Measurements from ENCODE around the gene CMSS1.

The CMSS1 gene

GRCh38 chr3:99915906-99916432 is 98.3 kb downstream of the CMSS1 start:
- peaks cover 16% of the 10 kb centered on the region for H3K4me1 Mint-ChIP-seq
- no peak overlapping the region for H3K27ac Mint-ChIP-seq
- no peaks in the 10 kb centered on the region for H3K9me3 Mint-ChIP-seq
- H3K36me3 Mint-ChIP-seq, result peaks cover 17% of the 10 kb centered on the region
- H3K4me3 Mint-ChIP-seq, result no peak overlapping the region
- H3K27me3 Mint-ChIP-seq, result no peaks in the 10 kb centered on the region

- no peaks in the 10 kb centered on the region for H3K27me3 Mint-ChIP-seq
- no peak overlapping the region for H3K4me3 Mint-ChIP-seq
- peaks cover 15% of the 10 kb centered on the region for H3K4me1 Mint-ChIP-seq
- H3K36me3 Mint-ChIP-seq, result peaks cover 26% of the 10 kb centered on the region
- no peaks in the 10 kb centered on the region for H3K9me3 Mint-ChIP-seq
- H3K27ac Mint-ChIP-seq, result no peak overlapping the region
Measured at GRCh38 chr3:99918715-99919114, 101.1 kb downstream of the CMSS1 start.

GRCh38 chr3:99919694-99920093 is 102.0 kb downstream of the CMSS1 start:
- no peaks in the 10 kb centered on the region for H3K9me3 Mint-ChIP-seq
- H3K4me3 Mint-ChIP-seq, result no peak overlapping the region
- no peak overlapping the region for H3K27ac Mint-ChIP-seq
- H3K27me3 Mint-ChIP-seq, result no peaks in the 10 kb centered on the region
- H3K4me1 Mint-ChIP-seq, result peaks cover 13% of the 10 kb centered on the region
- peaks cover 29% of the 10 kb centered on the region for H3K36me3 Mint-ChIP-seq

- no peaks in the 10 kb centered on the region for H3K9me3 Mint-ChIP-seq
- peaks cover 11% of the 10 kb centered on the region for H3K4me1 Mint-ChIP-seq
- no peak overlapping the region for H3K27ac Mint-ChIP-seq
- H3K4me3 Mint-ChIP-seq, result no peak overlapping the region
- H3K36me3 Mint-ChIP-seq, result peaks cover 26% of the 10 kb centered on the region
- H3K27me3 Mint-ChIP-seq, result no peaks in the 10 kb centered on the region
Measured at GRCh38 chr3:99920481-99921376, 103.1 kb downstream of the CMSS1 start.

- H3K36me3 Mint-ChIP-seq, result peaks cover 24% of the 10 kb centered on the region
- H3K27me3 Mint-ChIP-seq, result no peaks in the 10 kb centered on the region
- H3K9me3 Mint-ChIP-seq, result no peaks in the 10 kb centered on the region
- no peak overlapping the region for H3K27ac Mint-ChIP-seq
- H3K4me3 Mint-ChIP-seq, result no peak overlapping the region
- H3K4me1 Mint-ChIP-seq, result peaks cover 10% of the 10 kb centered on the region
Measured at GRCh38 chr3:99921377-99921695, 103.7 kb downstream of the CMSS1 start.

GRCh38 chr3:99921986-99922385 is 104.3 kb downstream of the CMSS1 start:
- Mint-ChIP-seq H3K27me3 (no peaks in the 10 kb centered on the region), H3K9me3 (no peaks in the 10 kb centered on the region), H3K4me1 (peaks cover 10% of the 10 kb centered on the region), H3K4me3 (no peak overlapping the region), H3K36me3 (peaks cover 22% of the 10 kb centered on the region), H3K27ac (no peak overlapping the region)

- Mint-ChIP-seq H3K4me3 (no peak overlapping the region), H3K36me3 (peaks cover 19% of the 10 kb centered on the region), H3K4me1 (peaks cover 5% of the 10 kb centered on the region), H3K27me3 (no peaks in the 10 kb centered on the region), H3K9me3 (no peaks in the 10 kb centered on the region), H3K27ac (no peak overlapping the region)
Measured at GRCh38 chr3:99923873-99924272, 106.2 kb downstream of the CMSS1 start.

- H3K4me3 Mint-ChIP-seq, result no peak overlapping the region
- no peaks in the 10 kb centered on the region for H3K27me3 Mint-ChIP-seq
Measured at GRCh38 chr3:99925584-99926230, 108.0 kb downstream of the CMSS1 start.

GRCh38 chr3:99927671-99928457 is 110.2 kb downstream of the CMSS1 start:
- no peak overlapping the region for H3K4me3 Mint-ChIP-seq
- H3K36me3 Mint-ChIP-seq, result peaks cover 27% of the 10 kb centered on the region
- no peaks in the 10 kb centered on the region for H3K27me3 Mint-ChIP-seq
- H3K27ac Mint-ChIP-seq, result no peak overlapping the region
- H3K9me3 Mint-ChIP-seq, result no peaks in the 10 kb centered on the region
- H3K4me1 Mint-ChIP-seq, result no peaks in the 10 kb centered on the region

More at GRCh38 chr3:99925584-99926230, 108.0 kb downstream of the CMSS1 start:
- H3K4me1 Mint-ChIP-seq, result peaks cover 4% of the 10 kb centered on the region
- H3K27ac Mint-ChIP-seq, result no peak overlapping the region
- no peaks in the 10 kb centered on the region for H3K9me3 Mint-ChIP-seq
- H3K36me3 Mint-ChIP-seq, result peaks cover 26% of the 10 kb centered on the region

GRCh38 chr3:99928771-99929744 is 111.4 kb downstream of the CMSS1 start:
- H3K4me1 Mint-ChIP-seq, result no peaks in the 10 kb centered on the region

GRCh38 chr3:99929745-99930139 is 112.1 kb downstream of the CMSS1 start:
- peaks cover 22% of the 10 kb centered on the region for H3K36me3 Mint-ChIP-seq
- no peak overlapping the region for H3K27ac Mint-ChIP-seq
- no peaks in the 10 kb centered on the region for H3K9me3 Mint-ChIP-seq
- H3K4me3 Mint-ChIP-seq, result no peak overlapping the region
- H3K4me1 Mint-ChIP-seq, result no peaks in the 10 kb centered on the region
- no peaks in the 10 kb centered on the region for H3K27me3 Mint-ChIP-seq

More at GRCh38 chr3:99928771-99929744, 111.4 kb downstream of the CMSS1 start:
- Mint-ChIP-seq H3K36me3 (peaks cover 24% of the 10 kb centered on the region), H3K27ac (no peak overlapping the region), H3K27me3 (no peaks in the 10 kb centered on the region), H3K9me3 (no peaks in the 10 kb centered on the region), H3K4me3 (no peak overlapping the region)

GRCh38 chr3:99931059-99931458 is 113.4 kb downstream of the CMSS1 start:
- Mint-ChIP-seq H3K27ac (no peak overlapping the region), H3K27me3 (no peaks in the 10 kb centered on the region), H3K4me3 (no peak overlapping the region), H3K4me1 (no peaks in the 10 kb centered on the region), H3K9me3 (no peaks in the 10 kb centered on the region), H3K36me3 (peaks cover 23% of the 10 kb centered on the region)

- Mint-ChIP-seq H3K36me3 (peaks cover 20% of the 10 kb centered on the region), H3K4me3 (no peak overlapping the region)
Measured at GRCh38 chr3:99933971-99934750, 116.5 kb downstream of the CMSS1 start.

More at GRCh38 chr3:99933971-99934750, 116.5 kb downstream of the CMSS1 start:
- H3K9me3 Mint-ChIP-seq, result no peaks in the 10 kb centered on the region
- H3K27me3 Mint-ChIP-seq, result no peaks in the 10 kb centered on the region
- H3K4me1 Mint-ChIP-seq, result peaks cover 19% of the 10 kb centered on the region
- no peak overlapping the region for H3K27ac Mint-ChIP-seq

All from activated naive CD4-positive, alpha-beta T cell treated with anti-CD3 and anti-CD28 coated beads, Interleukin-2, amount 50 U/mL, for 24 hours (primary cell).